Mucosa of descending colon (tissue), 3 donors: ENCODE data around the gene PPIL4. TPM values are rescaled to one million over a fixed set of nuclear protein-coding genes. Genes with fewer than 3 reads are reported as not detected.

ENCODE experiments used
- ATAC-seq: fragments of 200-7000 bp; cut with Tn5 transposase; one replicate; pipeline ENCODE4 v1.9.1; 2020; ENCODE audit warnings: mild to moderate bottlenecking, moderate library complexity
- DNase-seq, 3 donors: peaks; one replicate each; pipeline ENCODE4 v3.0.0-alpha.2; 2020
- H3K36me3 ChIP-seq: fragments of 200-600 bp; one replicate; pipeline ENCODE4 v1.8.0; 2021; ENCODE audit warnings: low read depth, mild to moderate bottlenecking
- H3K4me1 ChIP-seq: fragments of 200-600 bp; one replicate; pipeline ENCODE4 v1.8.0; 2021; ENCODE audit warnings: low read depth, mild to moderate bottlenecking
- H3K4me3 ChIP-seq: fragments of 200-600 bp; one replicate; pipeline ENCODE4 v1.8.0; 2021; ENCODE audit warnings: mild to moderate bottlenecking
- H3K9me3 ChIP-seq: fragments of 200-600 bp; one replicate; pipeline ENCODE4 v1.8.0; 2021; ENCODE audit warnings: mild to moderate bottlenecking
- CTCF ChIP-seq: fragments of 200-600 bp; IDR thresholded peaks from one replicate; pipeline ENCODE4 v1.8.0; 2022; ENCODE audit warnings: antibody characterized with exemption, mild to moderate bottlenecking
- intact Hi-C, 2 donors: fragments of 100-400 bp; cut with DNase I in 1 of 2; cut with micrococcal nuclease in 1 of 2; formaldehyde crosslinking; loops; one replicate each; pipeline versions ENCODE4 v1.11.0 to v1.11.1; 2022; cut with DNase I, micrococcal nuclease
- total RNA-seq, 3 donors: library from RNA; stranded (reverse); fragmentation: NEBNext Ultra II Directional in 2 of 3; extraction: Animal tissue kit (Norgen Biotek cat#: 25700) in 2 of 3; gene quantifications; one replicate each; pipeline versions ENCODE4 v1.2.1 to v1.2.4, GENCODE V29; 2021 to 2023
- donor health status: DM: no; HTN: no; CAD: no; lungs with moderate emphysema.
- donor health status: DM: no; HTN: no; CAD: no.
- donor health status: DM: no; HTN: yes; CAD: no.

PPIL4 gene
- total RNA-seq, 3 donors from 2014 or later: 16.4 to 25.6 (median 21.5) TPM

GRCh38 chr6:149581349-149581748, 35.5 kb upstream of the PPIL4 start:
- no peak for TF ChIP-seq CTCF
- H3K4me1 ChIP-seq: no peaks in the 10 kb centered on the region
- ATAC-seq (no peak), DNase-seq (no peak)
- intact Hi-C loops: no loop called here
- H3K36me3 ChIP-seq: no peaks in the 10 kb centered on the region
- no peaks in the 10 kb centered on the region for H3K9me3 ChIP-seq
- H3K4me3 ChIP-seq: no peak overlapping the region

GRCh38 chr6:149580880-149581279, 35.0 kb upstream of the PPIL4 start:
- TF ChIP-seq CTCF: no peak
- ATAC-seq: no peak
- Histone ChIP-seq H3K4me3 (no peak overlapping the region), H3K4me1 (no peaks in the 10 kb centered on the region), H3K36me3 (no peaks in the 10 kb centered on the region), H3K9me3 (no peaks in the 10 kb centered on the region)
- intact Hi-C loops: no loop called here
- no peak for DNase-seq

DNA sequence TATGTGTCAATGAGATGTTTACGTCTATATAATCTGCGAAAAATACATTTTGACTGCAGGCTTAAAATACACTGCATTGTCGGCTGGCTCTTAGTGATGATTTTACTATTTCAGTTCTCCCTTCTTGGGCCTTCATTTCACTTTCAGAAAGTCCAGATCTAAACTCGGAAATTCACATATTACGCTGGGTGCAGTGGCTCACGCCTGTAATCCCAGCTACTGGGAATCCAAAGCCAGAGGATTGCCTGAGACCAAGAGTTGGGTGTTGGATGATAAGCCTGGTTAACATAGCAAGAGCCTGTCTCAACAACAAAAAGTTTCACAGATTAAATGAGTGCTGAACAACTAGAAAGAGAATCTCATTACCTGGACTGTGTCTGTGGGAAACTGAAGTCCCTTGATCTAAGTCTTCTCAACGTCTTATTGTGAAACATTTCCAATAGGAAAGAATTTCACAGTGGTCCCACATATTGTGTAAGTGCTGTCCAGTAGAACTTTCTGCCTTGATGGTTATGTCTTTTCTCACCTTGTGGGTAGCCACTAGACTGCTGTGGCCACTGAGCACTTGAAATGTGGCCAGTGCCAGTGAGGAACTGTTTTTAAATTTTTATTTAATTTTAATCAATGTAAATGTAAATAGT, 22.2 kb upstream of the PPIL4 start:
- ATAC-seq (no peak), DNase-seq (no peak)
- intact Hi-C loops: no loop called here
- Histone ChIP-seq H3K36me3 (no peaks in the 10 kb centered on the region), H3K4me1 (peaks cover 9% of the 10 kb centered on the region), H3K9me3 (no peaks in the 10 kb centered on the region), H3K4me3 (no peak overlapping the region)
- no peak for TF ChIP-seq CTCF

GRCh38 chr6:149567194-149567586, 21.3 kb upstream of the PPIL4 start:
- H3K9me3 ChIP-seq: no peaks in the 10 kb centered on the region
- H3K4me1 ChIP-seq: peaks cover 9% of the 10 kb centered on the region
- no peaks in the 10 kb centered on the region for H3K36me3 ChIP-seq
- no peak for TF ChIP-seq CTCF
- peak overlapping the region; percentile 94 for H3K4me3 ChIP-seq
- ATAC-seq (no peak), DNase-seq (peak in 1 of 3 donors; percentile 21)
- intact Hi-C loops: no loop called here

DNA sequence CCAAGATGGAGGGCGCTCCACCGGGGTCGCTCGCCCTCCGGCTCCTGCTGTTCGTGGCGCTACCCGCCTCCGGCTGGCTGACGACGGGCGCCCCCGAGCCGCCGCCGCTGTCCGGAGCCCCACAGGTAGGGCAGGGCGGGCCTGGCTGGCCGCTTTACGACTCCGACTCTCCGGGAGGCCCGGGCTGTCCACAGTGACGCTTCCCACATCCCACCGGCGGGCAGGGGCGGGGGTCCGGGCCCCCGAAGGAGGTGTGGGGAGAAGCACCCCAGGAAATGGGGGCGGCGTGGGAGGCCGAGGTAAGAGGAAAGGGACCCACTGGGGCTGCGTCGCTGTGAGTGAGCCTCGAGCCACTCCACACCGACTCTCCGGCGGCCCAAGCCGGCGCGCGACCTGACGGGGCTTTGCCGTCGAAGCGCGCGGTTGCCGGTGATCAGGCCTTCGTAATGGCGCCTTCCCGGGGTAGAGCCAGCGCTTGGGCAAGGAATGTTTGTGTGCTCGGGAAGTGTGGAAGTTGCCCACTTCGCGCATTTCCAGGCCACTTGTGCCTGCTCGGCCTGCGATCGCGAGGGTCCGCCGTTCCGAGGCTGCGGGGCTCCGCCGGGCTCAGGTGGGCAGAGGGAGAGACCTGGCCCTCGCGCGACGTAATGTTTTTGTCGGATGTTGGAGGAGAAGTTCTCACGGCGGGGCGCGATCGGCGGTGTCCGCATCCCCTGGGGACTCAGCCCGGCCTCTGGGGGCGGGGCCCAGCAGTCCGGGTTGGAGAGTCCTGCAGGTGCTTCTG, 20.8 kb upstream of the PPIL4 start:
- H3K36me3 ChIP-seq: no peaks in the 10 kb centered on the region
- H3K4me1 ChIP-seq: peaks cover 9% of the 10 kb centered on the region
- DNase-seq: peak; percentile 66 to 84 (median 75)
- intact Hi-C loops: no loop called here
- H3K4me3 ChIP-seq: peak overlapping the region; percentile 94
- no peak for TF ChIP-seq CTCF
- ATAC-seq: peak; percentile 60
- H3K9me3 ChIP-seq: no peaks in the 10 kb centered on the region
